Stimulated activated CD4-positive, alpha-beta T cell treated with anti-CD3 and anti-CD28 coated beads, Interleukin-2, amount 100 ng/mL, for 48 hours (primary cell): ENCODE results near the gene TBL2.
"Not testable (repeated sequence)": the region's sequence is repeated elsewhere in the genome, so short reads cannot be mapped to it uniquely, and the experiment has no call there.

Experiments
- DNase-seq, 2 donors: peaks; one replicate each; pipeline ENCODE4 v3.0.0-alpha.2; 2020

Gene TBL2

GRCh38 chr7:73567846-73568685, 10.3 kb downstream of the TBL2 start:
- DNase-seq: no peak

GRCh38 chr7:73567140-73567539, 11.2 kb downstream of the TBL2 start:
- no peak for DNase-seq

GRCh38 chr7:73566431-73566830, 11.9 kb downstream of the TBL2 start:
- DNase-seq: not testable (repeated sequence)

GRCh38 chr7:73565675-73566340, 12.6 kb downstream of the TBL2 start:
- DNase-seq: no peak

- no peak for DNase-seq
Measured at GRCh38 chr7:73560109-73560835, 18.1 kb downstream of the TBL2 start.

GRCh38 chr7:73557397-73558257, 20.8 kb downstream of the TBL2 start, which contains the start of gene BCL7B:
Gene BCL7B, minus strand, starts transcription at chr7:73557690. Its CDS starts 112 bp downstream, at chr7:73557578.
- DNase-seq: peak; percentile 71 to 75

- peak; percentile 85 to 89 for DNase-seq
Measured at GRCh38 chr7:73557108-73557396, 21.3 kb downstream of the TBL2 start.

- no peak for DNase-seq
Measured at GRCh38 chr7:73556208-73557107, 21.9 kb downstream of the TBL2 start.

GRCh38 chr7:73555411-73555982, 22.9 kb downstream of the TBL2 start:
- no peak for DNase-seq

GRCh38 chr7:73550093-73550492, 28.3 kb downstream of the TBL2 start:
- not testable (repeated sequence) for DNase-seq

GRCh38 chr7:73549176-73549575, 29.2 kb downstream of the TBL2 start:
- no peak for DNase-seq

- DNase-seq: no peak
Measured at GRCh38 chr7:73547841-73548240, 30.5 kb downstream of the TBL2 start.

GRCh38 chr7:73544678-73545077, 33.7 kb downstream of the TBL2 start:
- DNase-seq: no peak

- DNase-seq: no peak
Measured at GRCh38 chr7:73541722-73542121, 36.7 kb downstream of the TBL2 start.

GRCh38 chr7:73539709-73540108, 38.7 kb downstream of the TBL2 start:
- no peak for DNase-seq

GRCh38 chr7:73538510-73538909, 39.9 kb downstream of the TBL2 start:
- DNase-seq: not testable (repeated sequence)

GRCh38 chr7:73537051-73537450, 41.3 kb downstream of the TBL2 start:
- no peak for DNase-seq

GRCh38 chr7:73536479-73536878, 41.9 kb downstream of the TBL2 start:
- no peak for DNase-seq

- DNase-seq: not testable (repeated sequence)
Measured at GRCh38 chr7:73535918-73536317, 42.5 kb downstream of the TBL2 start.

- no peak for DNase-seq
Measured at GRCh38 chr7:73533742-73534141, 44.6 kb downstream of the TBL2 start.

- DNase-seq: no peak
Measured at GRCh38 chr7:73532224-73532623, 46.2 kb downstream of the TBL2 start.
